ENCODE data around the gene NCKAP5. TPM values are rescaled to one million over a fixed set of nuclear protein-coding genes. Genes with fewer than 3 reads are reported as not detected.

The NCKAP5 gene
- total RNA-seq, 2 donors from 2014 or later: not detected

DNA sequence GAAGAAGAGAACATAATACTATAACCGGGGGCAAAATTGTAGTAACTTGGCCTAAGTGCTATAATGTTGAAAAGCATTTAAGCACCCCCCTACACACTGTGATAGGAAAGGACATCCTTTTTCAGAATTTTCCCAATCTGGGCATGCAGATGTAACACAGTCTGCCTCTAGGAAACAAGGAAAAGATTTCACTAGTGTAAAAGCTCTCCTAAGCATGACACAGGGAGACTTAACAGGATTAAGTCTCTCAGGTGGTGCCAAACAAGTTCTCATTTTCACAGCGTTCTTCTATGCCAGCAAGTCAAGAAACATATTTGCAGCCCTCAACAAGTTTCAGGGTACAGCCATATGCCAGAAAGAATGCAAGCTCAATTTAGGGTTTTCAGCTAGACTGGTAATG is 53.0 kb downstream of the NCKAP5 start:
- DNase-seq (ENCODE audit: low spot score in 2 of 2) (no peak), ATAC-seq (no peak)
- Mint-ChIP-seq H3K27ac (no peak overlapping the region), H3K36me3 (no peaks in the 10 kb centered on the region), H3K9me3 (peaks cover 3% of the 10 kb centered on the region in 2 donors)

DNA sequence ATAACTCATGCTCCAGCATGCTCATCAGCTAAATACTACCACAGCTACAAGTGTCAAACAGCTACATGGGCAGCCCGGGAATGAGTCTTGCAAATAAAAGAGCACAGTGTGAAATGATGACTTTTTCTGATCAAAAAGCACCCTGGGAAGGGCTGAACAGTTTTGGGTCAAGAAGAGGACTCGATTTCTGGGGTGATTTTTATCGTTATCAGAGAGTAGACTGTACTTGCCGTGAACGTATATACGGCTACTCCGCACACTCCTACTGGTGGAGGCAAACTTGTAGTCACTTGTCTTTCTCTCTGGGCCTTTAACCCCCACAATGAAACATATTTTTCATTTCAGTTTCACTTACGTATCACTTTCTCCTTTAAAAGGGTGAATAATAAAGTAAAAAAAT is 54.4 kb downstream of the NCKAP5 start:
- no peak overlapping the region for H3K27ac Mint-ChIP-seq
- peaks cover 5 to 10% of the 10 kb centered on the region in 2 donors for H3K9me3 Mint-ChIP-seq
- H3K36me3 Mint-ChIP-seq: no peaks in the 10 kb centered on the region
- DNase-seq (ENCODE audit: low spot score in 2 of 2): no peak
- ATAC-seq: no peak

DNA sequence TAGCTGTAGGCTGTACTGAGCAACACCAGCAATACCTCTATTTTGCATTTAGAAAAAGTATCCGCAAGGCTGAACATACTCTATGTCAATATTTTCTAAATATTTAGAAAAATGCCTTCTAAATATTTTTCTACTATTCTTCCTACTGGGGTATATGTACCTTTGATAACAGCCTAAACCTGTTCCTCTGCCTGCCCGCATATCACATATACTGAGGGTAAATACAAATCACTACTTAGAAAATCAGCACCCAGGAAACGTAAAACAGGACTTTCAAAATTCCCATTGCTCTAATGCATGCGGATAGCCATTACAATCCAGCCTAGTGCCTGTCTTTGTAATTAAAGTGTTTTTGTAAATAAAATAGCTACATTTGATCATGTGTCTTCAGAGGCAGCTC is 56.1 kb downstream of the NCKAP5 start:
- H3K9me3 Mint-ChIP-seq: peaks cover 5 to 13% of the 10 kb centered on the region in 2 donors
- no peak overlapping the region for H3K27ac Mint-ChIP-seq
- no peak for ATAC-seq
- no peak for DNase-seq (ENCODE audit: low spot score in 2 of 2)
- H3K36me3 Mint-ChIP-seq: no peaks in the 10 kb centered on the region

DNA sequence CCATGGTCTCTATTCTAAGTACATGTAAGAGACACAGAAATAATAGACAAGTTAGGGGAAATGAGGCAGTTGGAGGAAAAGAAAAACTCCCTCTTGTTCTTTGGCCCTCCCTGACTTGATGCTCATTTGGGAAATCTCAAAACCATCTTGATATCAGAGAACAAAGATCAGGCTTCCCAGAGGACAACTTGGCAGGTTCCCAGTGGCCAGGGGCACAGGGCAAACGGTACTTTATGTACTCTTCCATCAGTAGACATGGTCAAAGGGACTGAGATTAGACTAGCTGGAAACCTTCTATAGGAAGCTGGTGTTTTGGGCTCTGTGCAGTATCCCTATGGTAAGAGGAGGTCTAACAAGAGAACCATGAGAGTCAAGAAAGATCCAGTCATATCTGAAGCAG is 56.6 kb downstream of the NCKAP5 start:
- Mint-ChIP-seq H3K27ac (no peak overlapping the region), H3K36me3 (peaks cover 0 to 3% of the 10 kb centered on the region in 2 donors), H3K9me3 (peaks cover 9 to 17% of the 10 kb centered on the region in 2 donors)
- ATAC-seq (no peak), DNase-seq (ENCODE audit: low spot score in 2 of 2) (no peak)

DNA sequence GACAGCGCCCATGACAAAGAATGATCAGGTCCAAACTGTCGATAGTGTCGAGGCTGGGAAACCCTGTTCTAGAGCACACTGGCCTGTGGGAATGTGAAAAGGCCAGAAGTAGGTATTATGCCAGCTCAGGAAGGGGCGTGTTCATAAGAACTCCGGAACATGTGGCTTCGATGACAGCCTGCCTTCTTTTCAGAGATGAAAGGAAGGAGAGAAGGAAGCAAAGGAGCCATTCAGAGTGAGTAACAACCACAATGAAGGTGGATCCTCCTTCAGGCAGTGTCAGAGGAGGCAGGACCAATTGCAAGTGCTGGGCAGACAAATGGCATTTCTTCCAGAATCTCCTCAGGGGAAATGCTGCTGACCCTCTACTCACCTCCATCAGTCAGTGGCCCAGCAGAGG is 58.5 kb downstream of the NCKAP5 start:
- DNase-seq (ENCODE audit: low spot score in 2 of 2): no peak
- H3K36me3 Mint-ChIP-seq: peaks cover 0 to 5% of the 10 kb centered on the region in 2 donors
- H3K9me3 Mint-ChIP-seq: peaks cover 11 to 19% of the 10 kb centered on the region in 2 donors
- H3K27ac Mint-ChIP-seq: no peak overlapping the region
- no peak for ATAC-seq

DNA sequence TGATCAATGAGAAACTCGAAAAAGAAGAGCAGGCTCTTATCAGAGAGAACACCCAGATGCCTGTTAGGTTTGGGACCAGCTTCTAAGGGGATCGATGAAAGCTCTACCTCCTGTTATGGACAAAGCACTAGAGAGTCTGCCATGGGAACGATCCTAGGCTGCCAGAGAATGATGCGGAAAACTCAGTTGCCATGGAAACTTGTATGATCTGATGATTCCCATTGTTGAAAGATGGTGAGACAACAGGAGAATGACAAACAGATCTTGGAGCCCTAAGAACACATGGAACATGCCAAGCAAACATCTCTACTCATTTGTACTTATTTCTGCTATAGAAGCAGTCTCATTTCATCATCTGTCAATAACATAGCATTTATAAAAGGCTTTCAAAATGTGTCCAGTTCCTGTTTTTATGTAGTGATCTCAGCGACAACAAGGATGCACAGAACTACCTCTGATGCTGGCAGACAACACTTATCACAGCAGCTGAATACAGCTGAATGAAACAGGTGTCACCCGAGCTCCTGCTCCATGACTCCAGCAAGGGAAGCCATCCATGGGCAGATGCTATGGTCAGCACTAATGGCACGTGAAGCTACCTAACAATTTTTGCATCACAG is 59.6 kb downstream of the NCKAP5 start:
- Mint-ChIP-seq H3K27ac (no peak overlapping the region), H3K36me3 (peaks cover 0 to 5% of the 10 kb centered on the region in 2 donors), H3K9me3 (peaks cover 11 to 19% of the 10 kb centered on the region in 2 donors)
- no peak for DNase-seq (ENCODE audit: low spot score in 2 of 2)
- ATAC-seq: no peak

DNA sequence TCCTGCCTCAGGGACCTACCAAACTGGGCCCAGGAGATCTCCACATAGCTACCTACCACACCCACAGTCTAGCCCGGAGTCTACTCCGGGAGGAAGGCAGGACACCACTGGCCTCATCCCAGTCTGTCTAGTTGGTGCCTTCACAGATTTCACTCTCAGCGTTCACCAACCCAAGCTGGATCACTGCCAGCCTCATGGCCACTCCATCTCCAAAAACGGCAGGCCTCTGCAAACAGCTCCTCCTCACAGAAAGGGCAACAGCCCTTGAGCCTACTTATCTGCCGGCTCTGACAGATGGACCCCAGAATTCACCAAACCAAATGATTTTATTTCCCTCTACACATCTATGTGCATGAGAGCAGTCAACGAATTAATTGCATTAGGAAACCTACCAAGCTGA is 61.3 kb downstream of the NCKAP5 start:
- no peak overlapping the region for H3K27ac Mint-ChIP-seq
- peaks cover 11 to 19% of the 10 kb centered on the region in 2 donors for H3K9me3 Mint-ChIP-seq
- no peak for ATAC-seq
- H3K36me3 Mint-ChIP-seq: peaks cover 0 to 5% of the 10 kb centered on the region in 2 donors
- DNase-seq (ENCODE audit: low spot score in 2 of 2): no peak

DNA sequence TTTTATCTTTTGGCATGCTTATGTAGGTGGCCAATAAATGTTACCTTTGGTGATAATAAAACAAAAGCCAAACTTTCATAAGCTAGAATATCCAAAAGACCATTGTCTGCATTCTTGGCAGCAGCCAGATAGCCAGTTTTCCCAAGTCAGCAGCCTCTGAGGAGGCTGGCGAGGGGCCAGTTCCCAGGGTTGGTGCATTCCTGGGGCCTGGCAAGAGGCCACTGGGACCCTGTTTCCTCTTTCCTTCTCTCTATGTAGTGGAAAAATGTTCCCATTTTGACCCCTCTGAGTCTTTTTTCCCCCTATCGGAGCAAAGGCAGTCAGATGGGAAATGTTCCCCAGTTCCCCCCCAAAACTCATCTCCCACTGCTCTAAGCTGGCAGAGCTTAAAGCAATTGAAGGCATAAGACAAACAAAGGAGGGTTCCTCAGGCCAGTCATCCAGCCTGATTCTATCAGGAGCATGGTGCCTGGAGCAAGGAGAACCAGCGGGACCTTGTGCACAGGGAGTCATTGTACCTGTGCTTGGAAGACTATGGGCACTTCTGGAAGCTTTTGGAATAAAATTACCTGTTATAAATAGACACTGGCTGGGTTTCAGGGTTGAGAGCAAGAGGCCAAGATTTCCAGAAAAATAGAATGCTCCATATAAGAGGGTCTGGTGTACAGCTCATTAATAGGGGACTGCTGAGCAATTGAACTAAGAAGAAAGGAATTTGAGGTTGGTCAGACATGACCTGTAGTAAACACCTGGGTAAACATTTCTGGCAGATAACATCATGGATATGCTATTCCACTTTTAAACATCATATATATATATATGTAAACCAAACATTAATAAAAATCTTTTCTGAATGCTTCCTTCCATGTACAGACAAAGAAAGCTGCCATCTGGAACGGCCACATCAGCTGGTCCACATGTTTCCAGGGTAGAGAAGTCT is 63.4 kb downstream of the NCKAP5 start:
- Mint-ChIP-seq H3K27ac (no peak overlapping the region), H3K36me3 (peaks cover 0 to 5% of the 10 kb centered on the region in 2 donors), H3K9me3 (peaks cover 6 to 14% of the 10 kb centered on the region in 2 donors)
- DNase-seq (ENCODE audit: low spot score in 2 of 2) (no peak), ATAC-seq (no peak)

DNA sequence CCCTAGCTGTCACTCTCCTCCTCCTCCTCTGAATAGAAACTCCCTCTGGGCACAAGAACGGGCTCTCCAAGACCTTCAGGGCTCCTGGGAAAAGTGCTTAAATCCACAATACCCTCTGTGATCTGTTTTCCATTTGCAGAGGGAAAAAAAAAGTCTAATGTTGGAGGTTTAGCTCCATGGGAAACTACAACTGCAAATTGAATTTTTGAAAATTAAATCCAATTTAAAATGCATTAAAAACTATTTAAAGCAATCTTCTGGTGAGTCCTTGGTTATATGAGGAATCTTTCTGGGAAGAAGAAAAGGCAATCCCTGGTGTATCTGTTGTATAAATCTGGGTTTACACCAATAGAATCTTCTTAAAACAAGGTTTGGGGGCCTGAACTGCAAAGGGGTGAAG is 64.3 kb downstream of the NCKAP5 start:
- DNase-seq (ENCODE audit: low spot score in 2 of 2): no peak
- Mint-ChIP-seq H3K9me3 (peaks cover 6 to 9% of the 10 kb centered on the region in 2 donors), H3K36me3 (peaks cover 0 to 5% of the 10 kb centered on the region in 2 donors), H3K27ac (no peak overlapping the region)
- no peak for ATAC-seq

DNA sequence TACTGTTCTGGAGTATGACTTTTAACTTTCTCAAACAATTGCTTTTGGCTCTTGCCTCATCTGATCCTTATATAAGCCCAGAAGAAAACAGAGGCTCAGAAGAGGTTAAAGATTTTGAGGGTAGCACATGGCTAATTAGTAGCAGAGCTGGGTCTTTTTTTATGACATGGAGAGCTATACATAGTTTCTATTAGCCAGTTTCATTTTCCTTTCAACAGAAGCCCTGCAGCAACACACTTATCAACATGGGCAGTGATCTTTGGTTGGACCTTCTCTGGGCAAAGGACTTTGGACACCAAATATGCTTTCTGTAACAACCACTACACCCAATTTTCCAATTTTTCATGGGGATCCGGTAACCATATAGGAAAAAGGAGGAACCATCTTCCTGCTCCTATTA is 64.9 kb downstream of the NCKAP5 start:
- Mint-ChIP-seq H3K36me3 (peaks cover 0 to 5% of the 10 kb centered on the region in 2 donors), H3K27ac (no peak overlapping the region), H3K9me3 (peaks cover 6 to 9% of the 10 kb centered on the region in 2 donors)
- DNase-seq (ENCODE audit: low spot score in 2 of 2) (no peak), ATAC-seq (no peak)

DNA sequence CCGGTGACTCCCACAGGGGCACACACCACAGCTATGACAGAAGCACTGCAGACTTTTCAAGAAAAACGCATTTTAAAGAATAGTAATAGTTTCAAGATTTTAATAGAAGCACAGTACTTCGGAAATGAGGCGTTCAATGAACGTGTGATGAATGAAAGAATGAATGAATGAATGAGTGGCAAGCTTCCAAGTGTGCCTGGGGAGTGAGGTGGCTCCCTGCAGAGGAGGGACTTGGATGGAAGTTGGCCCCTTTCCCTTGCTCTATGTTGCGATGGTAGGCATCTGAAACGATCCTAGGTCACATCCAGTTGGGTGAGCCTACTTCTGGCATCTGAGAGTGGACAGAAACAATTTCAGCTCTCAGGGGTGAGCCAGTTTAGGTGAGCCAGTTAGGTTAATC is 65.6 kb downstream of the NCKAP5 start:
- Mint-ChIP-seq H3K36me3 (peaks cover 0 to 5% of the 10 kb centered on the region in 2 donors), H3K27ac (peak overlapping the region in 1 of 2 donors; percentile 10)
- no peak for ATAC-seq

DNA sequence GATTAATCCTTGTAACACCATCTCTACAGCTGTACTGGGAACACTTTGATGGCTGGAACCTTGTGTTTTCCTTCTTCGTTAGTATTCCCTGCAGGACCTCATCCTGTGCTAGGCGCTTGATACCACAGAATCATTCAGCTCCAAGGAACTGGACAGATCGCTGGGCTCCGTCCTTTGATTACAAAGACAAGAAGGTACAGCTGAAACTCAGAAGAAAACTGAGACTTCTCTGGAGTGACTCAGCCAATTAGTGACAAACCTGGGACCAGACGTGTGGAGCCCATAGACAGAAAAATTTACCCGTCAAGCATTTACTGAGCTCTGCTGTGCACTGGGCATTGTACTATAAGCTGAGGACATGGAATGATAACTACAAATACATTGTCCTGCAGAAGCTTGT is 67.3 kb downstream of the NCKAP5 start:
- H3K27ac Mint-ChIP-seq: no peak overlapping the region
- H3K9me3 Mint-ChIP-seq: no peaks in the 10 kb centered on the region
- H3K36me3 Mint-ChIP-seq: no peaks in the 10 kb centered on the region
- ATAC-seq (no peak), DNase-seq (ENCODE audit: low spot score in 2 of 2) (no peak)

More for the DNA sequence above, 65.6 kb downstream of the NCKAP5 start:
- peaks cover 6 to 9% of the 10 kb centered on the region in 2 donors for H3K9me3 Mint-ChIP-seq
- no peak for DNase-seq (ENCODE audit: low spot score in 2 of 2)

DNA sequence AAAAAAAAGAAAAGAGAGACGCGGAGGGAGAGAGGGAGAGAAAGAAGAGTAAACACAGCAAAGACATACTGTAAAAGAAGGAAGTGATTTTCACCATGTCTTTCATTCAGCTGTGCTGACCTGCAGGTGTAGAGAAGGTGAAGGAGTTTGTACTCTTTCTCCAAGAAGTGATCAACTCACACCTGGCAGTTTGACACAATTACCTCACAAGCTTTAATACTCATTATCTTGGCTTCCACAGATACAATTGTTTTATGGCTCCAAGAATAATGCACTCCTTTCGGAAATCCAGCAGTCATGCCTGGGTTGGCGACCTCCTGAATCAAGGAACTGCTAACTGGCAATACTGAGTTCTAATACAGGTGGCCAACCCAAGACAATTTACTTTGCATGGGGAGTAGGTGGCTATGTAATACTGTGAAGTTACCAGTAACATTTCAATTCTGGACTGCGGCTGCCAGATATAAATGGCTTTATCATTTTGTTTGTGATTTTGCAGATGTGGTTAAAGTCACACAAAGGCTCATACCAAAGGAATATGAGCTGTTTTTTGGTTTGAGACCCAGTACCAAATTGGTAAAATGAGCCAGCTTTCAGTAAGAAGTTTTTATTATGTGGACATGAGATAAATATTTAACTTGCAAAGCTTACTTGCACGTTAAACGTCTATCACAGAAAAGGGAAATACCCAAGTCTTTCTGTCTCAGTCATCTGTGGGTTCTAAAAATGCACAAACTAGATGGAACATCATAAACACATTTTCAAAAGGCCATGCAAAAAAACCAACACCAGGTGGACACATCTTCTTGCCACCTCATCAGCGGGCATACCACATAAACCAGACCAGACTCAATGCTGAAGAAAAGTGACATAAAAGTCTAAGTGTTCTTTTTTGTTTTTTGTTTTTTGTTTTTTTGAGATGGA is 69.3 kb downstream of the NCKAP5 start:
- H3K9me3 Mint-ChIP-seq: peaks cover 0 to 4% of the 10 kb centered on the region in 2 donors
- H3K27ac Mint-ChIP-seq: no peak overlapping the region
- no peak for DNase-seq (ENCODE audit: low spot score in 2 of 2)
- ATAC-seq: no peak
- no peaks in the 10 kb centered on the region for H3K36me3 Mint-ChIP-seq

DNA sequence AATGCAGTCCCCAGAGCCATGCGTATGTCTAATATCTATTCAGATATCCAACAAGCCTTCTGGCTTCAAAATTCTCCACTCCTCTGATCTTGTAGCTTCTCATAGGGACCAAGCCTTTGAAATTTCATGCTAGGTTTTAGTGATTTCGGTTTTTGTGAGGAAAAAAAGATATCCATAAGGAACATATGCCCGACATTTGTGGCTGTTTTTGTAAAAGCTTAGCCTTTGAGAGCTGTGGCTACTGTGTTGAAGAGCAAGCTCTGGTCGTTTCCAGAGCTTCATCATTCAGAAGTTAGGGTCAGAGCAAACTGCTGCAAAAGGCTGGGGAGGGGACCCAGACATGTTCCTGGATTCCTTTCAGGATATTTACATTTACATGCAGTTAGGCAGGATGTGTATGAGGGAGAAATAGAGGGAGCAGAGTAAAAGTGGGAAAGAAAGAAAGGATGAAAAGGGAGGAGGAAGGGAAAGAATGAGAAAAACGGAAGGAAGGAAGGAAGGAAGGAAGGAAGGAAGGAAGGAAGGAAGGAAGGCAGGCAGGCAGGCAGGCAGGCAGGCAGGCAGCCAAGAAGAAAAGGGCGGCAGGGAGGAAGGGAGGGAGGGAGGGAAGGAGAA is 70.2 kb downstream of the NCKAP5 start:
- H3K27ac Mint-ChIP-seq: no peak overlapping the region
- ATAC-seq: no peak
- peaks cover 0 to 4% of the 10 kb centered on the region in 2 donors for H3K9me3 Mint-ChIP-seq
- DNase-seq (ENCODE audit: low spot score in 2 of 2): no peak
- no peaks in the 10 kb centered on the region for H3K36me3 Mint-ChIP-seq

DNA sequence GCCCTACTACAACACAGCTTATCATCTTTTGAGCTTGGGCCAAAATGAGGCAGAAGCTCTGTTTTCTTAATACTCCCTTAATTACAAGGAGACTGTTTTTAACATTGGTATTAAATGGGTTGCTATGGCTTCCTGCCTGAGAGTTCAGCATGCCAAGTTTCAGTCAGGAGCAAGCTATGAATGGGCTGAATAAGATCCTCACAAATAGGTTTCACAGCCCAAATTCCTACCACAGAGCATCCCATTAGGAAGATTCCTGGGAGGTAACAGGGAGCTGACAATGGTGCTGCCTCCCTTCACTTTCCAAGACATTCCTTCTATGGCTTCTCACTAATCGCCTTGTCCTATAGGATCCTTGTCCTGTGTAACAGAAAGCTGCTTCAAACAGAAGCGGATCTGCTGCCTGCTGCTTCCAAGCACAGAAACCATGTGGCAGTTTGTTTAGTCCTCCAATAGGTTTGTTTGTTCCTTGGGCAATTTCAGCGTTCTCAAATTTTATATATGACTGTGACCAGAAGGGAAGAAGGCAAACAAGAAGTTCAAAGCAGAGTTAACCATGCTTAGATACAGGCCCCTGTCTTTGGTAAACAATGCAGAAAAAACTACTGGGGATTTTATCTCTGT is 70.9 kb downstream of the NCKAP5 start:
- no peak overlapping the region for H3K27ac Mint-ChIP-seq

More for the DNA sequence above, 70.9 kb downstream of the NCKAP5 start:
- no peaks in the 10 kb centered on the region for H3K36me3 Mint-ChIP-seq
- ATAC-seq: no peak
- no peak for DNase-seq (ENCODE audit: low spot score in 2 of 2)
- peaks cover 0 to 4% of the 10 kb centered on the region in 2 donors for H3K9me3 Mint-ChIP-seq
